HG03097 (cell line): ENCODE results near the gene CLCF1.
A peak's percentile ranks its signal among the peaks of the same experiment; 100 is the strongest.

Experiments
- ATAC-seq: cut with Tn5 transposase; IDR thresholded peaks from one replicate; pipeline ENCODE4 v1.9.1; 2021; ENCODE audit not compliant: unreplicated experiment, low FRiP score

The CLCF1 gene

DNA sequence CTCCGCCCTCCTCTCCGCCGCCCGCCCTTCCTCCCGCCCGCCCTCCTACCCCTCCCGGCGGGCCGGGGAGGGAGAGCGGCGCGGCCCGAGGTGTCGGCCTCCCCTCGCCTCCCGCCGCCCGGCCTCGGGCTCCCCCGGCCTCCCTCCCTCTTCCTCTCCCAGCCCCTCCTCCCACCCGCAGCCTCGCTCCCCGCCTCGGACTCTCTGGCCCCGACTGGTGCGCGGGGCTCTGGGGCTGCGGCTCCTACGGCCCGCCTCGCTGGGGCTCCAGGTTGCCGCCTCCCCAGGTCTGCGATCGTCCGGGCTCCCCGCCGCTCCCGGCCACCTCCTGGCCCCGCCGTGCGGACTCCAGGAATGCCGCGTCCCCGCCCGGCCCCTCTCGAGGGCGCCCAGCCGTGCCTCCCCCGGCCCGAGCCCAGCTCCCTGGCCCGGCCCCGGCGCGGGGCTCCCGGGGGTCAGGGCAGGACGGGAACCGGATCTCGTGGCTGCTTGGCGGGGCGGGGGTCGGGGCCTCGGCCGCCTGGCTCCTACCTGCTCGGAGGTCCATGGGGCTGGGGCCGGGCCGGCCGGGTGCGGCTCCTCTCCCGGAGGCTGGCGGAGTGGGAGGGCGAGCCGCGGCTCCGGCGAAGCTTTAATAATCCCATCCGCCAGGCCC lies at the start of gene CLCF1:
TSS of gene CLCF1 (minus strand) at position 606 of the 655 bp plus-strand sequence. CDS start at position 547, 59 bp downstream.
- ATAC-seq: no peak

DNA sequence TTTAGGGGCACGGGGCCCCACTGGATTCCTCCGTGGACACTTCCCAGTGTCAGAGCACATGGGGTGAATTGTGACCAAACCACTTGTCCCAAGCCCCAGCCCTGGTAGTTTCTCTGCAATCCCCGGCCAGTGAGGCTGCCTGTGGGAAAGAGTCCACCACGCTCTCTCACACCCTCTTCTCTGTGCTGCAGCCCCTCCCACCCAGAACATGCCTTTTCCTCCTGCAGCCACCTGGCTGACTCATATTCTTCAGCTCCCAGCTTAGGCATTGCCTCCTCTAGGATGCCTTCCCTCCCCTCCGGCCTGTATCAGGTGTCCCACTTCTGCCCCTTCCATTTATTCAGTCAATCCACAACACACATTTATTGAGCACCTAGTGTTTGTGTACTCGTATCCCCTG lies 49.5 kb upstream of the CLCF1 start:
- no peak for ATAC-seq

DNA sequence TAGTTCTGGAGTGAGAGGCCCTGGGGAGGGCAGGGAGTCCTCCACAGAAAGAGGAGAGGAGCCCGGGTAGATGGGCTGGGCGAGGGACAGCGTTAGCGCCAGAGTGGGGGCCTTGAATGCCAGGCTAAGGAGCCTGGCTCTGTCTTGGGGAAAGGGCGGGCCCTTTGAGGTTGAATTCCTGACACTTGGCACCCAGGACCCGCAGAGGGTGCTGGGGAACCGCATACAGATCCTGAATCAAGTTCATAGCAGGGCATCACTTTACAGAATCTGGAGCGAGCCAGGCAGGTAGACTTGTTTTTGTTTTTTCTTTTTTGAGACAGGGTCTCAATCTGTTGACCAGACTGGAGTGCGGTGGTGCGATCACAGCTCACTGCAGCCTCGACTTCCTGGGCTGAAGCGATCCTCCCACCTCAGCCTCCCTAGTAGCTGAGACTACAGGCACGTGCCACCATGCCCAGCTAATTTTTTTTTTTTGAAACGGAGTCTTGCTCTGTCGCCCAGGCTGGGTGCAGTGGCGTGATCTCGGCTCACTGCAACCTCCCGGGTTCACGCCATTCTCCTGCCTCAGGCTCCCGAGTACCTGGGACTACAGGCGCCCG lies 48.1 kb upstream of the CLCF1 start:
- ATAC-seq: no peak

DNA sequence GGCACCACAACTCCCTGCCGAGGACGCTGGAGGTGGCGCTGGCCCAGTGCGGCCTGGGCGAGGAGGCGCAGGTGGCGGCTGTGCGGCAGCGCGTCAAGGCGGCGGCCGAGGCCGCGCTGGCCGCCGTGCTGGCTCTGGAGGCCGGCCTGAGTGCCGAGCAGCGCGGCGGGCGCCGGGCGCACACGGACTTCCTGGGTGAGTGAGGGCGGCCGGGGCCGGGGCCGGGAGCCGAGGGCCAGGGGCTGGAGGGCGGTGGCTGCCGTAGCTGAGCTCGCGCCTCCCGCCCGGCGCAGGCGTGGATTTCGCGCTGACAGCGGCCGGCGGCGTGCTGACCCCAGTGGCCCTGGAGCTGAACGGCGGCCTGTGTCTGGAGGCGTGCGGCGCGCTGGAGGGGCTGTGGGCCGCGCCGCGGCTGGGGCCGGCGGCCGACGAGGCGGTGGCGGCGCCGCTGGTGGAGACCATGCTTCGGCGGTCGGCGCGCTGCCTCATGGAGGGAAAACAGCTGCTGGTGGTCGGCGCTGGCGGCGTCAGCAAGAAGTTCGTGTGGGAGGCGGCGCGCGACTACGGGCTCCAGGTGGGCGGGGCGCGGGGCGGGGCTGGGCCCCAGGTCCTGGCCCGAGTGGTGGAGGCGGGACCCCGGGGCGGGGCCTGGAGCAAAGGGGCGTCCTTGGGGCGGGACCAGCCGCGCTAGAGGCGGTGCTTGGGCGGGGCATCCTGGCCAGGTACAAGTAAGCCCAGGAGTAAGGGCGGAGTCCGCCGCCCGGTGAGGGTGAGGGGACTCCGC lies 47.4 kb upstream of the CLCF1 start:
- ATAC-seq: peak; percentile 74

DNA sequence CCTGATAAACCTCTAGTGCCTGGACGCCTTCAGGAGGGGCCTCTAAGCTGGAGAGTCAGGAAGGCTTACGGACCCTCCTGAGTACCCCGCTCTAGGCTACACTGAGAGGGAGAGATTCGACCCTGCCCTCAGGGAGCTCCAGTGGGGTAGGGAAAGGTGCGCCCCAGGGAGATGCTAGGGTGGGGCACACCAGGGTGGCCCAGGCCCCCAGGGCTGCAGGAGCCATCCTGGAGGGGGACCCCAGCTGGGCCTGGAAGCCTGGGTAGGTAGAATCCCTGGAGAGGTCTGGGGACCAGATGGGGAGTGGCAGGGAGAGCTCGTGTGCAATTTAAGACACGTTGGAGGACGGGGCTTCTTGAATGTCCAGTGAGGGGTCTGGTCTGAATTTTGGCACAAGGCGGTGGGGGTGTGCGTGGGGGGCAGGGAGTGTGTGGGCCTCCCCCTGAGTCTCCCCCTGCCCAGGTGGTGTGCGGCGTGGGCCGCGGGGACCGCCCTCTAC lies 46.8 kb upstream of the CLCF1 start:
- ATAC-seq: no peak

DNA sequence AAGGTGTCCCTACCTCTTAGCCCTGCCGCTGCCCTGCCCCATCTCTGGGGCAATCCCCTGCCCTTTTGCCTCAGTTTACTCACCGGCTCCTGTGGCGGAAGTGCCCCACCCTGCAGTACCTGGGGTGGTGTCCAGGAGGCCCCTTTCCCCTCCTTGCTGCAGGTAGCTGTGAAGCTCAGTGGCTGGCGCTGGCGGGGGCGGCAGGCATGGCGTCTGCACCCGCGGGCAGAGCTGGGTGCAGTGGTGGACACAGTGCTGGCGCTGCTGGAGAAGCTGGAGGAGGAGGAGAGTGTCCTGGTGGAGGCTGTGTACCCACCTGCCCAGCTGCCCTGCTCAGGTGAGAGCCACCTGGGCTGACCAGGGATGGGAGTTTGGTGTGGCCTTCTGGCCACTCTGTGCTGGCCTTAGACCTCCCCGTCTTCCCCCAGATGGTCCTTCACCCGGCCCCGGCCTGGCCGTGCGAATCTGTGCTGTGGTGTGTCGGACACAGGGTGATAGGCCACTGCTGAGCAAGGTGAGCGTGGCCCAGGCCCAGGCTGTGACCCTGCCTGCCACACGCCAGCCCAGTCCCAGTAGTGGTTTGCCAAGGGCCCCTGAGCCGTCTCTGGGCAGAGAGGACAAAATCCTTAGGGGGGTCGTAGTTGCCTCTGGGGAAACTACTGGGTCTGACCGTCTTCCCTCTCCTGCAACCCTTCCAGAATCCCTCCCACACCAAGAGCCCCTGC lies 46.1 kb upstream of the CLCF1 start:
- ATAC-seq: no peak

DNA sequence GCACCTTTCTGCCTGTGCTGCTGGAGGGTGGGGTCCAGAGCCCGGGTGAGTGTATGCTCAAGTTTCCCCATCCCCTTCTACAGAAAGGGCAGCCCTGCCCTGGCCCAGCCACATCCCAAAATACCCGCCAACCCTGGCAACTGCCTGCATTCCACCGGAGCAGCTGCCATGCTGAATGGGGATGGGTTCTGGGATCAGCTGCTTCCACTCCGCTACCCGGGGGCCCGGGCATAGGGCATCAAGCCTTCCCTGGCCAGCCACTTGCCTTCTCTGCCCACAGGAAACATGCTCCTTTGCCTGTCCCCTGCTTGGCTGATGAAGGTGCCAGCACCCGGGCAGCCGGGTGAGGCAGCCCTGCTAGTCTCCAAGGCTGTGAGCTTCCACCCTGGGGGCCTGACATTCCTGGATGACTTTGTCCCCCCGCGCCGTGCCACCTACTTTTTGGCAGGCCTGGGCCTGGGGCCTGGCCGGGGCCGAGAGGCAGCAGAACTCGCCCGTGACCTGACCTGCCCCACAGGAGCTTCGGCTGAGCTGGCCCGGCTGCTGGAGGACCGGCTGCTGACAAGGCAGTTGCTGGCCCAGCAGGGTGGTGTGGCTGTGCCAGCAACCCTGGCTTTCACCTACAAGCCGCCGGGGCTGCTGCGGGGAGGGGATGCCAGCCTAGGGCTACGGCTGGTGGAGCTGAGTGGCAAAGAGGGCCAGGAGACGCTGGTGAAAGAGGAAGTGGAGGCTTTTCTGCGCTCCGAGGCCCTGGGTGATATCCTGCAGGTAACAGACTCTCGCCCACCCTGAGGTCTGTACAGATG lies 45.3 kb upstream of the CLCF1 start:
- ATAC-seq: no peak

DNA sequence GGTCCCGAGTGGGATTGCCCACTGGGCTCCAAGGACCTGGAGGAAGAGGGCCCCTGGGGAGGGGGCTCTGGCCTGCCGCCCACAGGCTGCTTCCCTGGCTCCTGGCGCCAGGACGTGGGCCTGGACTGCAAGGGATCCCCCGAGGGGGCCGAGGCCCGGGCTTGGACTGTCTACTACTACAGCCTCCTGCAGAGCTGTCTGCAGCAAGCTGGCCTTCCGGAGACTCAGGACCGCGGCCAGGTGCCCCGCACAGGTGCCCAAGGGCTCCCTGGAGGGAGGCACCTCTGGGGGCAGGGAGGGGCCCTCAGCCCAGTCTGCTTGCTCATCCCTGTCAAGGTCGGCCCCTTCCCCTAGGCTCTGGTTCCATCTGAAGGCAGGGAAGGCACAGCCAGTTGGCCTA lies 44.0 kb upstream of the CLCF1 start:
- ATAC-seq: no peak

DNA sequence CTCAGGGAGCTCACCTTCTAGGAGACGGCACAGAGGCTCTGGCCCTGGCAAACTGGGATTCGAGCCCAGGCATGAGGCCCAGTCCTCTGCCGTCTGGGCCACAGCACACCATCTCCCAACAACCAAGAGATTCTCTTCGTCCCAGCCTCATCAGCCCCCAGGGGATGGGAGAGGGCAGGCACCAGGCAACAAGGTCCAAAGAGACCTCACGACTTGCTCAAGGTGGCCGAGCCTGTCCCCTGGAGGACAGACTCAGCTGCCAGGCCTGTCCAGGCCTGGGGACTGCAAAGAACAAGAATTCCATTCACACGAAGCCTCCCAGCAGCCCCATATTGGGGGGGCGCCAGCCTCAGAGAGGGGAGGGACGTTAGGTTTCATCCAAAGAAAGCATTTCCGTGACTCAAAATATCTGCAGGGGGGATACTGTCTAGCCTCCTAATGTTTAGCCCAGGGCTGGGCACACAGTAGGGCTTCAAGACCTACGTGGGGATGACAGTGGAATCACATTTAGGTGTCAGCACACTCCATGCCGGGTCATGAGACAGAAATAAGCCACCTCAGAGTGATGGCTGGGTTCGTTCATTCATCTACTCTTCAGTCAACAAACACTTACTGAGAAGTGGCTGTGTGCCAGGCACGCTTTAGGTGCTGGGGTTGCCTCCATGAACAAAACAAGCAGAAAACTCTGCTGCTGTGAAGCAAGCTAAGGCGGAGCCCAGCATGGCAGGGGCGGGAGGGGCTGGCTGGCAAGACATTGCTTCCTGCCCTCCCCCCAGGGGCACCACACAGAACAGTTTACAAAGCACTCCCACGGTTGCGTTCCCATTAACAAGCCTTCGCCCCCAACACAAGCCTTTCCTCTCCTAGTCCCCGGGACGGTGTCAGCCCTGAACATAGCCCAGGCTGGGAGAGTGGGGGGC lies 43.3 kb upstream of the CLCF1 start:
- ATAC-seq: no peak

DNA sequence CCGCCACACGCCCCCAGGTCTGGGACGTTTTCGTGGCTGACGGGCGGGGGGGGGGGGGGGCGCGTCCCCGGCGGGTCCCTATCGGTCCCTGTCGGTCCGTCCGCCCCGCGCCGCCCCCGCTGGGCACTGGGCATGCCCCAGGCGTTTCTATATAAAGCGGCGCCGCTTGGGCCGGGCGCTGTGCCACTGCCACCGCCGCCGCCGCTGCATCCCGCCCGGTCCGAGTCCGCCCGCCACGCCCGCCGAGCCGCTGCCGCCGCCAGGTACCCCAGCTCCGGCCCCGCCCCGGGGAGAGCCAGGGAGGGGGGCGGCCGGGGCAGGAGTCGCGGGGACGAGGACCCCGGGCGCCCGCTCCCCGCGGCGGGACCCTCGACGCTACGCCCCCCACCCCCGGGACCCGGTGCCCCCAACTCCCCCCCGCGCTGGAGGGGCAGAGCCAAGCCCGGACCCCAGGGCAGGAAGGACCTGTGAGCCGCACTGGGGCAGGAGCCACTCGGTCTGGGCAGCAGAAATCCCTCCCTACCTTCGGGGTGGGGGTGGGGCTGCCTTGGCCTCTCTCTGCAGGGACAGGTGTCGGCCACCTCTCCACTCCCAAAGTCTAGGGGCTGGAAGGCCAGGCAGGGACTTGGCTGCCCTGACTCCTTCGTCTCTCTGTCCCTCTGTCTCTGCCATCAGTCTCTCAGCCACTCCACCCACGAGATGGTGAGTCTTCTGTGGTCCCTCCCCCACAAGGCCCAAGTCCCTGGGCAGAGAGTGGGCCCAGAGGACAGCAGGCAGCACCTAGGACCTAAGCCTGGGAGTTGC lies 42.3 kb upstream of the CLCF1 start, which contains the start of gene CARNS1:
TSS of gene CARNS1 (plus strand) at position 178 of the 804 bp plus-strand sequence. CDS start at position 700, 522 bp downstream.
- no peak for ATAC-seq

DNA sequence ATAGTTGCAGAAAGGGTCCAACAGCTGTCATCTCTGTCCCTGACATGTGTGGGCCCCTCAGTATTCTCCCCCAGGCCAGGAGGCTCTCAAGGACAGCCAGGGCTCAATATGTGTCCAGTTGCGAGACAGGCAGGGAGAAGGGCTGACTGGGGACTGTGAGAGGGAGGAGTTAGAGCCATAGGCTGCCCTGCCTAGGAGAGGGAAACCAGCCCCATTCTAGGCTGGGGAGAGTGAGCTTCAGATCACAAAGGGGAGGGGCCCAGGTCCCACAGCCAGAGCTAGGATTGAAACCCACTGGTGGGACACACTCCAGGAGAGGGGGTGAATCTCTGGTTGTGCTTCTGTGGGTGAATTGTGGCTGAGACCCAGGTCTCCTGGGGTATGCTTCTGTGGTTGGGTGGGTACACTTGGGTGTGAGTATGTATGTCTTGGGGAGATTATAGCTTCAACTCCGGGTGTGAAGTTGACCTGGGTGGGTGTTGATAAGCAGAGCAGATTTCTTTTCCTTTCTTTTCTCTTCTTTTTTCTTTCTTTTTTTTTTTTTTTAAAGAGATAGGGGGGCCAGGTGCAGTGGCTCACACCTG lies 40.0 kb upstream of the CLCF1 start:
- no peak for ATAC-seq

DNA sequence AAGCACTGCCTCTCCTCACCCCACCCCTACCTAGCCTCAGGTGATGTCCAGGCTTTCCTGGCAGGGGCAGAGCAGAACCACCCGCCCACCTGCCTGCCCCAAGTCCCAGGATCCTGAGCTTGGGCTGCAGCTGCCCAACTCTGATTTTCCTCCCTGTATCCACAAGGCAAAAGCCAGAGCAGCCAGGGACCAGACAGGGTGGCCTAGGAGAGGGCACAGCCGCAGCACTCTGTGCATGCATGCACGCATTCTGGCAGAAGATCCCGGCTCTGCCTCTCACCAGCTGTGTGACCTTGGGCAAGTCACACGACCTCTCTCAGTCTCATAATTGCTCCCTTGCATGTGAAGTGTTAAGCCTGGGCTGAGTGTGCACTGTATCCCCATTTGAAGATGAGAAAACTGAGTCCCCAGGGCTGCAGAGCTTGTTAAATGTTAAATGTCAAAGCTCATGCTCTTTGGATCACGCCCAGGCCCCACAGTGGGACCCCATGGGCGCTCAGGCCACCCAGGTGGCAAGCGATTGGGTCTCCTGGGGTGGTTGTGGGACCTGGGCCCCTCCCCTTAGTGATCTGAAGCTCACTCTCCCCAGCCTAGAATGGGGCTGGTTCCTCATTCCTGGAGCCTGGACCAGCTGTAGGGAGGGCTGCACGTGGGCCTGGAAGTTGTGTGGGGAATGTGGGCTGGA lies 39.2 kb upstream of the CLCF1 start:
- no peak for ATAC-seq

DNA sequence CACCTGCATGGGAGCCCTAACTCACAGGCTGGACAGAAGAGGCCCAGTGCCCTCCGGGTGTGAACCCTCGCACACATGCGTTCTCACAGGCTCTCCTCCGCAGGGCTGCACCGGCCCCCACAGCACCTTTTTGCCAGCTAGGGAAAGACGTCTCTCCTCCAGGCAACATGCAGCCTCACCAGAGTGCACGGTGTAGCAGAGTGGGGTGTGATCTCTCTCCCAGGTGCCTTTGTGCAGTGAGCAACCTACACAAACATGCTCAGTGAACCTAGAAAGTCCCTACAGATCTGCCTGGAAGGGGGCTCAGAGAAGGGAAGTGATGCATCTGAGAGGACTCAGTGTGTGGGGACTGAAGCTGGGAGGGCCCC lies 38.4 kb upstream of the CLCF1 start:
- no peak for ATAC-seq

DNA sequence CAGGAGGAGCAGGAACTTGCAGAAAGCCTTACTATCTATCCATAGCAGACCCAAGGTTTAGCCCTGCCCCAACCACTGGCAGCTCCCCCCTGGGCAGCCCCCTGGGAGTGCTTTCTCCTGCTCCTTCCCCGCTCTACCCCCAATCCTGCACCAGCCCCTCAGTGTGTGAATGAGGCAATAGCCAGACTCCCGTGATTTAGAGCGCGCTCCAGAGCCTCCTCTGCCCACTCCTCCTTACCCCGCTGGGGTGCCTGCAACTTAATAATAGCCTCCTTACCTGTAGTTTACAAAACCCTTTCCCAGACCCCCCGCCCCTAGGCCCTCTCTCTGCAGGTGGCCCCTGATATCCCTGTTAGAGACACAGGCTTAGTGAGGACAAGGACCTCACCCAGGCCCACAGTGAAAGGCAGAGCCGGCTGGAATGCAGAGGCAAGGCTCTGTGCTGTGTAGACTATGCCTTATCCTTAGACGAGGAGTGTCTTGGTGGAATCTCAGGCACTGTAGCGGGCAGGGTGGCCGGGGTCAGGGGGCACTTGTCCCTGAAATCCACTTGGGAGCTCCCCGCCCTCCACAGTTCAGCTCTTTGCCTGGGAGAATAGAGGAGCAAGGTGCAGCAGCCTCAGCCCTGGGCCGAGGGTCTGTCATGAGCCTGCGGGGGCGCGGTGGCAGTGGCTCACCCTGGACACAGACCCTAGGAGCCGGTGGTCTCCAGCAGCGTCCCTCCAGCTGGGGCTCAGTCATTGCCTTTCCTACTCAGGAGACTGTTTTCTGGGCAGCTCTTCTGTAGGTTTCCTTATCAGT lies 37.8 kb upstream of the CLCF1 start:
- ATAC-seq: no peak

DNA sequence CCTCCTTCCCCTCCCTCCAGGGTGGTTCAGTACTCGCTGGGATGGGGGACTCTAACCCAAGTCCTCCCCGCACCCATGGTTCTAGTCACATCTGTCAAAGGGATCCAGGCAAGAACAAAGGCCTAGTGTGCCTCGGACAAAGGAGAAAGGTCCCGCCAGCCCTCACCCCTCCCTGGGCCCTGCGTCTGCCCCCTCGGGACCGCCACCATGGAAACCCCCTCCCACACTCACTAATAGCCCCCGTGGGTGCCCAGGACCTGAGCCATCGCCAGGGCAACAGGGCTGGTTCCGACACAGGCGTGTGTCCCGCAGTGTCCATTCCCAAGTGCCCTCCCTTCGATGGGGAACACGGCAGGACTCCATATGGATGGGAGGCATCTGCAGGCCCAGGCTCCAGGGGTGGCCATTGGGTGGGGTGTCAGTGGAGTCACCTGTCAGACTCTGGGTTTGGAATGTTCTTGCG lies 37.0 kb upstream of the CLCF1 start:
- no peak for ATAC-seq

DNA sequence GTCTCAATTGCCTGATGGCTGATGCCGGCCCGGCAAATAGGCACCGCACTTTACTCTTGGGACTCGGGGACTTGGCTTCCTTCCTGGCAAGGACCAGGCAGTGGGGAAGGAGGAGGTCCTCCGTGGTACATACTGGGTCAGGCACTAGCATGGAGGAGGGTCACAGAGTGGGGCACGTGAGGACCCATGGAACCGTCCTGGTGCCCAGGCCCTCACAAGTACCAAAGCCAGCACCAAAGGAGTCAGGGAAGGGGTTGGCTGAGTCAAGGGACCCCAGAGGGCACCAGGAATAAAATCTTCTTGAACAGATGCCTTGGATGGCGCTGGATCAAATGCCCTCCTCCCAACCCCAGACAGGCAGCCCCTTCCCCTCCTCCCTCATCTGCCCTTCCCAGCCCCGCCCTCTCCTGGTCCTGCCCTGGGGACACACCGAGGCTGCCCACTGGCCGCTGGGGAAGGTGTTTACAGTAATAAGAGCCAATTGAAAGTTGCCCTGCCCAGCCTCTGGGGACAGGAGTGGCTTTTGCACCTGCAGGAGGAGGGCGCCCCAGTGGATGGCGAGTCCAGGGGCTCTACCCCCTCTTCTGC lies 36.5 kb upstream of the CLCF1 start:
- ATAC-seq: no peak
